Gastrocnemius medialis (tissue), 4 donors: ENCODE measurements around the gene OR9Q2.

Source experiments
- POLR2A ChIP-seq, 2 donors: fragments of 450-650 bp; IDR thresholded peaks; one replicate each; pipeline ENCODE4 v1.6.1; 2017; ENCODE audit warnings: antibody characterized with exemption in 2 of 2, mild to moderate bottlenecking in 2 of 2, moderate library complexity in 2 of 2
- TF ChIP-seq, protein P1 (sequence below), 5 experiments: fragments of 450-650 bp in 3 of 5; fragments of 200-600 bp in 2 of 5; sonication (generic) in 2 of 5; IDR thresholded peaks in 4 of 5; conservative IDR thresholded peaks in 1 of 5; 1 replicate in 4 of 5; 2 replicates in 1 of 5; pipeline ENCODE4 v1.5.1; 2016 to 2019; ENCODE audit warnings: antibody characterized with exemption in 5 of 5, mild to moderate bottlenecking in 3 of 5, moderate library complexity in 3 of 5

- TF ChIP-seq, protein P1, sequence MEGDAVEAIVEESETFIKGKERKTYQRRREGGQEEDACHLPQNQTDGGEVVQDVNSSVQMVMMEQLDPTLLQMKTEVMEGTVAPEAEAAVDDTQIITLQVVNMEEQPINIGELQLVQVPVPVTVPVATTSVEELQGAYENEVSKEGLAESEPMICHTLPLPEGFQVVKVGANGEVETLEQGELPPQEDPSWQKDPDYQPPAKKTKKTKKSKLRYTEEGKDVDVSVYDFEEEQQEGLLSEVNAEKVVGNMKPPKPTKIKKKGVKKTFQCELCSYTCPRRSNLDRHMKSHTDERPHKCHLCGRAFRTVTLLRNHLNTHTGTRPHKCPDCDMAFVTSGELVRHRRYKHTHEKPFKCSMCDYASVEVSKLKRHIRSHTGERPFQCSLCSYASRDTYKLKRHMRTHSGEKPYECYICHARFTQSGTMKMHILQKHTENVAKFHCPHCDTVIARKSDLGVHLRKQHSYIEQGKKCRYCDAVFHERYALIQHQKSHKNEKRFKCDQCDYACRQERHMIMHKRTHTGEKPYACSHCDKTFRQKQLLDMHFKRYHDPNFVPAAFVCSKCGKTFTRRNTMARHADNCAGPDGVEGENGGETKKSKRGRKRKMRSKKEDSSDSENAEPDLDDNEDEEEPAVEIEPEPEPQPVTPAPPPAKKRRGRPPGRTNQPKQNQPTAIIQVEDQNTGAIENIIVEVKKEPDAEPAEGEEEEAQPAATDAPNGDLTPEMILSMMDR (IDR thresholded peaks at IDR 0.05 in 4 of 5, conservative IDR thresholded peaks at IDR 0.05 in 1 of 5), result no peak
- TF ChIP-seq POLR2A (IDR thresholded peaks at IDR 0.05), result no peak
Observed at GRCh38 chr11:58142761-58143160, 46.1 kb upstream of the OR9Q2 start.
